Vagina (tissue), 2 donors: ENCODE measurements around the gene ADD1. TPM values are rescaled to one million over a fixed set of nuclear protein-coding genes. Genes with fewer than 3 reads are reported as not detected.

Experiments
- DNase-seq, 2 donors: peaks; one replicate each; pipeline ENCODE4 v3.0.0-alpha.2; 2017; ENCODE audit errors: extremely low spot score in 2 of 2
- H3K27ac ChIP-seq: fragments of 200-600 bp; sonication (generic); one replicate; pipeline ENCODE4 v1.5.1; 2019
- H3K27me3 ChIP-seq: fragments of 200-600 bp; sonication (generic); one replicate; pipeline ENCODE4 v1.5.1; 2019
- H3K36me3 ChIP-seq, 2 donors: fragments of 200-600 bp; sonication (generic); one replicate each; pipeline ENCODE4 v1.5.1; 2017 to 2019
- H3K4me1 ChIP-seq: fragments of 200-600 bp; sonication (generic); one replicate; pipeline ENCODE4 v1.5.1; 2019
- H3K4me3 ChIP-seq, 2 donors: fragments of 200-600 bp; sonication (generic); 1 replicate in 1 of 2; 2 replicates in 1 of 2; pipeline ENCODE4 v1.5.1; 2016 to 2019
- H3K9me3 ChIP-seq: fragments of 200-600 bp; sonication (generic); one replicate; pipeline ENCODE4 v1.5.1; 2019
- POLR2A ChIP-seq, 2 donors: fragments of 450-650 bp; IDR thresholded peaks; one replicate each; pipeline ENCODE4 v1.6.1; 2017; ENCODE audit warnings: antibody characterized with exemption in 2 of 2, mild to moderate bottlenecking in 2 of 2, moderate library complexity in 2 of 2
- POLR2AphosphoS5 ChIP-seq, 2 donors: sonication (generic); formaldehyde crosslinking; IDR thresholded peaks; one replicate each; pipeline ENCODE4 v1.9.0; 2017; ENCODE audit warnings: antibody characterized with exemption in 2 of 2, mild to moderate bottlenecking in 2 of 2, low read depth in 1 of 2; ENCODE audit not compliant: insufficient read depth in 1 of 2
- intact Hi-C: fragments of 100-400 bp; cut with DNase I; formaldehyde crosslinking; loops from one replicate; pipeline ENCODE4 v1.15.1; 2023
- total RNA-seq: library from RNA; depleted of rRNA; stranded (reverse); fragments of >200 nt; gene quantifications from one replicate; pipeline ENCODE4 v1.2.3, GENCODE V29; 2016
- TF ChIP-seq, protein P1 (sequence below), 3 experiments: fragments of 450-650 bp in 2 of 3; fragments of 200-600 bp in 1 of 3; sonication (generic) in 1 of 3; IDR thresholded peaks; one replicate each; pipeline ENCODE4 v1.5.1; 2017 to 2019; ENCODE audit warnings: antibody characterized with exemption in 3 of 3, mild to moderate bottlenecking in 2 of 3, moderate library complexity in 2 of 3

ADD1 gene
- total RNA-seq, 1 donor from 2014 or later = 228 TPM

DNA sequence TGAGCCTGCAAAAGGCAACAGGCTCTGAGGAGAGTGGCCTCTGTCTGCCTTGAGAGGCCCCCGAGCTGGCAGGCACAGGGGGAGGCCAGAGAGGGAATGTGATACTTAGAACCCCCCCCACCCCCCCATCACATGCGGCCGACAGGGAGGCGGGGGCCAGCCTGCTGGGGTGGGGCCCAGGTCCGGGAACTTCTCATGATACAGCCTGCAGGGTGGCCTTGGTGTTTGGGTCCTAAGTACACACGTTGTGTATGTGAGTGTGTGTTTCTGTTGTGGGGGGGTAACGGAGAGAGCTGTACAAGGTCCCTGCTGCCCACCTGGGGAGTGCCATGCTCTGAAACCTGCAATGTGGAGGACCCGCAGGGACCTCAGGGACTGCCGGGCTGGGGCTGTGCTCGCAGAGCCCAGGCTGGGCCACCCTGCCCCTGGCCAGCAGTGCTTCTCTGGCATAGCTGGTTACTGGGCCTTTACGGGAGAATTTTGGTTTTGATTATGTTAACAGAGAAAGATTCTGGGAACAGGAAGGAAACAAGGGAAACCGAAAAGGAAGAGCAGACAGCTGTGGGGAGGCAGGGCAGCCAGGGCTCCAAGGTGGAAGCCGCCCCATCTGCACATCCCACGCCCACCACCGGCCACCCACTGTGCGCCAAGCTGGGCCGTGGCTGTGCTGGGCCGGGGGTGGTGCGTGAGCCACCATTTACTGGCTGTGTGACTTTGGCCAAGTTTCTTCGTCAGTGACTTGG, 30.9 kb upstream of the ADD1 start:
- no peaks in the 10 kb centered on the region for H3K27me3 ChIP-seq
- intact Hi-C loops = no loop called here
- H3K4me1 ChIP-seq = peaks cover 59% of the 10 kb centered on the region
- TF ChIP-seq POLR2A (IDR thresholded peaks at IDR 0.05) (no peak), POLR2AphosphoS5 (IDR thresholded peaks at IDR 0.05; ENCODE audit: insufficient read depth in 1 of 2, low read depth in 1 of 2) (no peak)
- TF ChIP-seq, protein P1, sequence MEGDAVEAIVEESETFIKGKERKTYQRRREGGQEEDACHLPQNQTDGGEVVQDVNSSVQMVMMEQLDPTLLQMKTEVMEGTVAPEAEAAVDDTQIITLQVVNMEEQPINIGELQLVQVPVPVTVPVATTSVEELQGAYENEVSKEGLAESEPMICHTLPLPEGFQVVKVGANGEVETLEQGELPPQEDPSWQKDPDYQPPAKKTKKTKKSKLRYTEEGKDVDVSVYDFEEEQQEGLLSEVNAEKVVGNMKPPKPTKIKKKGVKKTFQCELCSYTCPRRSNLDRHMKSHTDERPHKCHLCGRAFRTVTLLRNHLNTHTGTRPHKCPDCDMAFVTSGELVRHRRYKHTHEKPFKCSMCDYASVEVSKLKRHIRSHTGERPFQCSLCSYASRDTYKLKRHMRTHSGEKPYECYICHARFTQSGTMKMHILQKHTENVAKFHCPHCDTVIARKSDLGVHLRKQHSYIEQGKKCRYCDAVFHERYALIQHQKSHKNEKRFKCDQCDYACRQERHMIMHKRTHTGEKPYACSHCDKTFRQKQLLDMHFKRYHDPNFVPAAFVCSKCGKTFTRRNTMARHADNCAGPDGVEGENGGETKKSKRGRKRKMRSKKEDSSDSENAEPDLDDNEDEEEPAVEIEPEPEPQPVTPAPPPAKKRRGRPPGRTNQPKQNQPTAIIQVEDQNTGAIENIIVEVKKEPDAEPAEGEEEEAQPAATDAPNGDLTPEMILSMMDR (IDR thresholded peaks at IDR 0.05) = no peak
- H3K27ac ChIP-seq = peak overlapping the region; percentile 65
- H3K9me3 ChIP-seq = no peaks in the 10 kb centered on the region
- H3K36me3 ChIP-seq = no peaks in the 10 kb centered on the region
- no peak for DNase-seq
- peak overlapping the region; percentile 41 to 46 for H3K4me3 ChIP-seq

DNA sequence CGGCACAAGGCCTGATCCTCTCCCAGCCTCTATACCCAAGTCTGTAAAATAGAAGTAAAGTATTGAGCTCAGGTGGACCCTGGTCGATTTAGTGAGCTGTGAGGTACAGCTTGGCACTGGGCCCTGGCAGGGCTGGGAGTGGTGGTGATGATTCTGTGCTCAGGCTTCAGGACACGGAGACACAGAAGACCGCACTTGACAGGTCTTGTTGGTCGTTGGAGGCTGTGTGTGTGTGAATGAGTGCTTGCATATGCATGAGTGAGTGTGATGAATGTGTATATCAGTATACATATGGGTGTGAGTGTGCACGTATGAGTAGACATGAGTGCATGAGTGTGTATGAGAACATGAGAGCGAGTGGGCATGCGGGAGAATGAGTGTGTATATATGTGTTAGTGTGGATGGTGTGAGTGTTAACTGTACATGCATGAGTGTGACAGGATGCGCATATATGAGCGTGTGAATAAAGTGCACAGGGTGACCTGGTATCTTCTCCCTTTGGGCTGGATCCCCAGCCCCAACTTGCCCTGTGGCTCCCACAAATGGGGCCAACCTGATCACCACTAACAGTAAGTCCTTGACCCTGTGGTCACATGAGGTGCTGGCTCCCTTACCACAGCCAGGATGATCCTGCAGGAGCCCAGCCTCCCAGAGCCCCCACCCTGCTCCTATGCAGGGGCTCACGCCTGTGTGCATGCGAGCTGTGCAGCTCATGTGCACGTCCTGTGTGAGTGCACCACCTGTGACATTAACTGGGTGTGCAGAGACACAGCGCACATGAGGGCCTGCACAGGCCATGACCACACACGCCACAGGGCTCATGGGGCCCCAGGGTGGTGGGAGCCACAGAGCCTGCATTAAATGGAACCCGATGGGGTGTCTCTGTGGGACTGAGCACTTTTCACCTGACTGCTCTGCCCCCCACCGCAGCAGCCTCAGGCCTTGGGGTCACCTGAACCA, 29.9 kb upstream of the ADD1 start:
- no peak for DNase-seq
- Histone ChIP-seq H3K36me3 (no peaks in the 10 kb centered on the region), H3K27ac (no peak overlapping the region), H3K4me3 (peak overlapping the region; percentile 41 to 46), H3K27me3 (no peaks in the 10 kb centered on the region), H3K9me3 (no peaks in the 10 kb centered on the region), H3K4me1 (peaks cover 61% of the 10 kb centered on the region)
- TF ChIP-seq, protein P1 (IDR thresholded peaks at IDR 0.05) = no peak
- TF ChIP-seq POLR2A (IDR thresholded peaks at IDR 0.05) = no peak
- TF ChIP-seq POLR2AphosphoS5 (IDR thresholded peaks at IDR 0.05; ENCODE audit: insufficient read depth in 1 of 2, low read depth in 1 of 2) = no peak
- intact Hi-C loops = no loop called here

GRCh38 chr4:2814627-2815270, 28.9 kb upstream of the ADD1 start:
- no peak overlapping the region for H3K27ac ChIP-seq
- TF ChIP-seq, protein P1 (IDR thresholded peaks at IDR 0.05) = no peak
- no peak for TF ChIP-seq POLR2AphosphoS5 (IDR thresholded peaks at IDR 0.05; ENCODE audit: insufficient read depth in 1 of 2, low read depth in 1 of 2)
- no peak for TF ChIP-seq POLR2A (IDR thresholded peaks at IDR 0.05)

GRCh38 chr4:2816401-2816954, 27.2 kb upstream of the ADD1 start:
- intact Hi-C loops = no loop called here
- TF ChIP-seq POLR2A (IDR thresholded peaks at IDR 0.05) (no peak), POLR2AphosphoS5 (IDR thresholded peaks at IDR 0.05; ENCODE audit: insufficient read depth in 1 of 2, low read depth in 1 of 2) (no peak)
- TF ChIP-seq, protein P1 (IDR thresholded peaks at IDR 0.05) = no peak
- Histone ChIP-seq H3K9me3 (no peaks in the 10 kb centered on the region), H3K36me3 (no peaks in the 10 kb centered on the region), H3K4me1 (peaks cover 51% of the 10 kb centered on the region), H3K27ac (no peak overlapping the region), H3K4me3 (no peak overlapping the region), H3K27me3 (no peaks in the 10 kb centered on the region)
- no peak for DNase-seq

More at GRCh38 chr4:2814627-2815270, 28.9 kb upstream of the ADD1 start:
- Histone ChIP-seq H3K4me1 (peaks cover 61% of the 10 kb centered on the region), H3K4me3 (no peak overlapping the region), H3K9me3 (no peaks in the 10 kb centered on the region), H3K36me3 (no peaks in the 10 kb centered on the region), H3K27me3 (no peaks in the 10 kb centered on the region)
- no peak for DNase-seq
- intact Hi-C loops = no loop called here
